ENCODE measurements around the gene ATAT1. TPM values are rescaled to one million over a fixed set of nuclear protein-coding genes. Genes with fewer than 3 reads are reported as not detected.

The ATAT1 gene
- total and polyA plus RNA-seq, 2 of the 4 experiments (the other 2 are of a cell fraction): 5.6 to 15.5 TPM

DNA sequence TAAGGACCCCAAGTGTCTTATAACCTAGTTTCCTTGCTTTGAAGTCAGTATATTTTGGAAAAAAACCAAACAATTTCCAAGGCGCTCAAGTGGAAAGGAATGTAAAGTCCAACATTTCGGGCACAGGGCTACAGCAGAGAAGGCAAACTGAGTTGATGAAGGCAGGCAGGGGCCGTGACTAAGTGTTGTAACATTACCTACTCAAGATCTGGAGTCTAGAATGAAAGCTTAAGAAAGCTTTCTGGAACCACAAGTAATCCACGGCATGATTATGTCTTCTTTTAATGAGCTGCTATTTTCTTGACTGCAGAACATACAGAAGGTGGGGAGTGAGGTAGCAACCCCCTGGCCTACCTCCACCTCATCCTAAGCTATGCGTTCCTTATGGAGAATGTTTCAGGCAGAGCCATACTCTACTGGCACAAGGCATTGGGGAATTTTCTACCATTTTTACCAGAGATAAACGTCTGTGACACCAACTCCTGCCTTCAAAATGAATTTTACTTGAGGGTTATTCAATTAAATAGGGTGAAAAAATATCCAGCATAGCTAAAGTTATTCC is 13.9 kb upstream of the ATAT1 start:
- TF ChIP-seq ELK1 (IDR thresholded peaks at IDR 0.05; ENCODE audit: borderline replicate concordance, low read depth, low read length) (no peak), POLR2A (IDR thresholded peaks at IDR 0.05; ENCODE audit: low read depth, low read length) (no peak), FOS (IDR thresholded peaks at IDR 0.05; ENCODE audit: low read depth, low read length) (no peak), SMC3 (IDR thresholded peaks at IDR 0.05; ENCODE audit: low read depth, low read length) (no peak), BHLHE40 (IDR thresholded peaks at IDR 0.05; ENCODE audit: low read depth, low read length) (no peak), RFX5 (IDR thresholded peaks at IDR 0.05; ENCODE audit: low read depth, low read length) (no peak), MAZ (IDR thresholded peaks at IDR 0.05; ENCODE audit: borderline replicate concordance, low read depth, low read length) (no peak), CEBPB (IDR thresholded peaks at IDR 0.05; ENCODE audit: low read depth, low read length) (no peak), NFE2L2 (IDR thresholded peaks at IDR 0.05; ENCODE audit: low read depth, low read length) (no peak), CHD1 (IDR thresholded peaks at IDR 0.05; ENCODE audit: low read depth, low read length) (no peak)
- TF ChIP-seq, protein P1, sequence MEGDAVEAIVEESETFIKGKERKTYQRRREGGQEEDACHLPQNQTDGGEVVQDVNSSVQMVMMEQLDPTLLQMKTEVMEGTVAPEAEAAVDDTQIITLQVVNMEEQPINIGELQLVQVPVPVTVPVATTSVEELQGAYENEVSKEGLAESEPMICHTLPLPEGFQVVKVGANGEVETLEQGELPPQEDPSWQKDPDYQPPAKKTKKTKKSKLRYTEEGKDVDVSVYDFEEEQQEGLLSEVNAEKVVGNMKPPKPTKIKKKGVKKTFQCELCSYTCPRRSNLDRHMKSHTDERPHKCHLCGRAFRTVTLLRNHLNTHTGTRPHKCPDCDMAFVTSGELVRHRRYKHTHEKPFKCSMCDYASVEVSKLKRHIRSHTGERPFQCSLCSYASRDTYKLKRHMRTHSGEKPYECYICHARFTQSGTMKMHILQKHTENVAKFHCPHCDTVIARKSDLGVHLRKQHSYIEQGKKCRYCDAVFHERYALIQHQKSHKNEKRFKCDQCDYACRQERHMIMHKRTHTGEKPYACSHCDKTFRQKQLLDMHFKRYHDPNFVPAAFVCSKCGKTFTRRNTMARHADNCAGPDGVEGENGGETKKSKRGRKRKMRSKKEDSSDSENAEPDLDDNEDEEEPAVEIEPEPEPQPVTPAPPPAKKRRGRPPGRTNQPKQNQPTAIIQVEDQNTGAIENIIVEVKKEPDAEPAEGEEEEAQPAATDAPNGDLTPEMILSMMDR (conservative IDR thresholded peaks at IDR 0.05; ENCODE audit: low read depth, low read length): no peak
- Histone ChIP-seq H3K36me3 (ENCODE audit: control insufficient read depth, insufficient read depth, low read length) (peaks cover 33% of the 10 kb centered on the region), H3K4ac (ENCODE audit: low read depth, low read length) (no peak overlapping the region), H4K91ac (ENCODE audit: insufficient read depth, low read depth, low read length) (no peak overlapping the region), H2AK5ac (ENCODE audit: low read depth, low read length) (no peak overlapping the region), H3K9me1 (ENCODE audit: insufficient read depth, low read length) (peaks cover 10% of the 10 kb centered on the region; the same call in 1 of the 2 replicates), H4K5ac (ENCODE audit: low read depth, low read length) (no peak overlapping the region), H3K4me1 (ENCODE audit: control insufficient read depth, insufficient read depth, low read length) (peaks cover 6% of the 10 kb centered on the region), H3K4me2 (ENCODE audit: low read depth, low read length) (0 out of 2 replicates have a peak overlapping the region, but pooled peaks have one; percentile 16), H2BK15ac (ENCODE audit: low read depth, low read length) (no peak overlapping the region), H3K9ac (ENCODE audit: low read depth, low read length) (no peak overlapping the region; the same call in 1 of the 2 replicates), H3K27me3 (ENCODE audit: control insufficient read depth, insufficient read depth, low read length) (no peaks in the 10 kb centered on the region), H4K20me1 (ENCODE audit: insufficient read depth, low read length) (peaks cover 58% of the 10 kb centered on the region), H2AK9ac (replicated peaks; ENCODE audit: low read depth, low read length, poor library complexity) (no peak overlapping the region), H2BK20ac (ENCODE audit: low read depth, low read length) (no peak overlapping the region), H3K27ac (ENCODE audit: insufficient read depth, low read length) (peak overlapping the region; percentile 27; the same call in 1 of the 2 replicates), H3K9me3 (ENCODE audit: control insufficient read depth, insufficient read depth, low read length) (no peaks in the 10 kb centered on the region), H2BK5ac (ENCODE audit: low read depth, low read length, poor library complexity, severe bottlenecking) (peak overlapping the region; percentile 5), H3K18ac (ENCODE audit: low read depth, low read length) (no peak overlapping the region), H3K23ac (ENCODE audit: low read depth, low read length) (peak overlapping the region; percentile 73; the same call in 1 of the 2 replicates), H2BK120ac (ENCODE audit: low read depth, low read length) (no peak overlapping the region), H3K4me3 (ENCODE audit: insufficient read depth, low read depth, low read length) (no peak overlapping the region), H4K8ac (ENCODE audit: low read depth in 2 of 2, low read length in 2 of 2) (no peak overlapping the region), H3K79me1 (ENCODE audit: low read depth in 1 of 2, low read length in 2 of 2) (peaks cover 35 to 60% of the 10 kb centered on the region in 2 experiments), H3K14ac (replicated peaks; ENCODE audit: low read depth, low read length) (no peak overlapping the region), H2AFZ (replicated peaks; ENCODE audit: low read length, poor library complexity) (no peak overlapping the region), H3K56ac (ENCODE audit: extremely low read depth, insufficient read depth, low read length) (no peak overlapping the region)
- BruUV-seq (replicated peaks): no TSS peak
- CTCF ChIA-PET: interaction anchor here (0.9 to 1.8 kb wide), 2 partner anchors 12 to 16 kb away, joined by 3 to 6 read pairs; no protein-coding TSS in a partner anchor
- intact Hi-C loops (cut with micrococcal nuclease) (no loop called here), in situ Hi-C loops (cut with MboI; ENCODE audit: low sequenced_read_pairs) (no loop called here), dilution Hi-C loops (cut with HindIII; ENCODE audit: low sequenced_read_pairs, unreplicated experiment) (no loop called here)
- WGBS, 2 experiments (ENCODE audit: extremely low coverage in 2 of 2, insufficient read length in 1 of 2): no CpG with 5 or more reads among the region's 6 CpGs
- ATAC-seq (ENCODE audit: low read depth) (no peak), DNase-seq (peak; percentile 58)
- POLR2A ChIA-PET (ENCODE audit: unreplicated experiment): interaction anchor here (0.7 to 2.2 kb wide), 7 partner anchors 13 to 110 kb away, joined by 3 to 14 read pairs (median 3); partner anchors contain the start of gene DHX16
